ENCODE results near the gene IER5.
"Not testable (repeated sequence)": the region's sequence is repeated elsewhere in the genome, so short reads cannot be mapped to it uniquely, and the experiment has no call there.

Gene IER5

DNA sequence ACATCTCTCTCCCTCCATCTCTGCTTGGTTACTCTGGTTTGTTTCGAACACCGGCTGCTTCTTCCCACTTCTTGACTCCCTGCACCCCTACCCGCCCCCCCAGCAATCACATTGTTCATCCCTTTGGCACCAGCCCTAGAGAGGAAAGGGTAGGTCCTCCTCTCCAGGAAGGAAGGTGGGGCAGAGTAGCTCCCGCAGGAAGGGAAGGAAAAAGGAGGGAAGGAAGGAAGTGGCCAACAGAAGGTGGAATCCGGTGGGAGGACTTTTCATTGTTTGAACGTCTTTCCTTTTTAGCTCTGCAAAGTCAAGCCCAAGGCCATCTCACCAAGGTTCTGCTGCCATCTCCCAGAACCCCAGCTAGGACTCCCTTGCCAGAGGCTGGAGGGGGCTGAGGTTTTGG is 18.0 kb downstream of the IER5 start:
- TF ChIP-seq GATA1 (IDR thresholded peaks at IDR 0.05; ENCODE audit: low read depth, low read length): no peak
- TF ChIP-seq POLR2A (IDR thresholded peaks at IDR 0.05; ENCODE audit: low read length): no peak
- no peak for DNase-seq

DNA sequence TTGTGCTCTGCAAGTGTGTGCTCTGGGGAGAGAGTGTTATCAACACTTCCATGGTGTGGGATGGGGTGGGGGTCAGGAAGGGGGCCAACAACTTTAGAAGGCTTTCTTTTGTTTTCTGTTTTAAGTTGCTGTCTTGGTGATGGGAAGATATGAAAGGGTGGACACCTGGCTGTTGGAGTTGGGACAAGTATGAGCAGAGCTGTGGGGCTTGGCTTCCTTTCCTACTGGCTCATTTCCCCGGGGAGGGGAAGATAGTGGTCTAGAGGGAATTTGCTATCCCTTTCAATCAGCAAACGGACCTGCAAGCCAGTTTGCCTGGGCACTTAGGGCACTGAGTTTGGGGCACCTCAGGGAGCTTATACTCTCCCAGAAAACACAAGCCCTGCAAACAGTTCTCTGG is 19.2 kb downstream of the IER5 start:
- no peak for DNase-seq
- TF ChIP-seq GATA1 (IDR thresholded peaks at IDR 0.05; ENCODE audit: low read depth, low read length) (no peak), POLR2A (IDR thresholded peaks at IDR 0.05; ENCODE audit: low read length) (no peak)

DNA sequence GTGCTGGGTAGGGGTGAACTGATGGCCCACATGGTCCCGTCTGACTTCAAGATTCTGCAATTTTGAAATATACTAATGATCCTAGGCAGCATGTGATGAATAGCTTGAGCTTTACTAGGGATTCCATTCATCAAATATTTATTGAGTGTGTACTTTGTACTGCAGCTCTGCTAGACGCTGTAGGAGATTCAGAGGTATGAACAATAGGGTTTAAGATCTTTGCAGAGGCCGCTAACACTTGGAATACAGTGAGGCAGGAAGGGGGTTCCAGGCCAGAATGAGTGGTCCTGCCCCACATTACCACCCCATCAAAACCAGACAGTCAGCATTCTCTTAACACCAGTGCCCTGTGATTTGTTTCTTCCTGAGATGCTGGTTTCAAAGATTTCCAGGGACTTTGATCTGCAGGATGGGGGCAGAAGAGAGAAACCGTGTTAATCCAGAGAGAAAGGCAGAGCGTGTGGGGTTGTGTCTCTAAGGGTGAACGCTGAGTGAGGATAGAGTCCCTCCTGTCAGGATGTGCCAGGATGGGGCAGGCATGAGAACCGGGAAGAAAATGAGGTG is 19.9 kb downstream of the IER5 start:
- TF ChIP-seq POLR2A (IDR thresholded peaks at IDR 0.05; ENCODE audit: low read length): no peak
- TF ChIP-seq GATA1 (IDR thresholded peaks at IDR 0.05; ENCODE audit: low read depth, low read length): no peak
- no peak for DNase-seq

DNA sequence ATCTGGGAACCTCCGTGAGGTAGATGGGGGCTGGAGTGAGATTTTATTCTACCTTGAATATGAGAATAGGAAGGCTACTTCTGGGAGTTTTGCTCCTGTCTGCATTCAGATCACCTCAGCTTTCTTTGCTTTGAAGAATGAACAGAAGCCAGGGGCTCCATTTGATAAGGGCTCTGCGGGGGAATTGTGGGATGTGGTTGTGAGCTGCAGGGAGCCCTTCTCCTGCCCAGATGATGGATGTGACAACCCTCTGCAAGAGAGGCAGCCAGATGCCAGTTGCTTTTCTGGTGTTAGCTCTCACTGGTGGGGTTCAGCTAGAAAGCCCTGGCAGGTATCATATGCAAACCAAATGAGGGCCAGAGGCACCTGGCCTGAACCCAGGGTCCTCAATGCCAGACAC is 21.5 kb downstream of the IER5 start:
- no peak for TF ChIP-seq GATA1 (IDR thresholded peaks at IDR 0.05; ENCODE audit: low read depth, low read length)
- TF ChIP-seq POLR2A (IDR thresholded peaks at IDR 0.05; ENCODE audit: low read length): no peak
- no peak for DNase-seq

DNA sequence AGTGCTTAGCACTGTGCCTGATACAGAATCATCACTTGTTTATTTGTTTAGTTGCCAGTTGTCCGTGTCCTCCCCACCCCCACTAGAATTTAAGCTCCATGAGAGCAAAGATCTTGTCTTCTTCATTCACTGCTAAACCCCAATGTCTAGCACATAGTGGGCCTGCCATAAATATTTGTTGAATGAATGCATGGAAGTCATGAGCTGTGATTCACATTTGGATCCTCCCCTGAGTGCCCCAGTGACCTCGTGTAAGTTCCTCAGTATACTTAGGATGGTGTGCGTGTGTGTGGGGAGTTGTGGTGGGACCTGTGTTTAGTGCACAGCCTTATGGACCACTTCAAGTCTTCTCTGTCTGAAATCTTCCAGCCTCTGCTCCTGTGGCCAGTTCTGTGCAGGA is 23.1 kb downstream of the IER5 start:
- no peak for TF ChIP-seq GATA1 (IDR thresholded peaks at IDR 0.05; ENCODE audit: low read depth, low read length)
- no peak for TF ChIP-seq POLR2A (IDR thresholded peaks at IDR 0.05; ENCODE audit: low read length)
- DNase-seq: no peak

DNA sequence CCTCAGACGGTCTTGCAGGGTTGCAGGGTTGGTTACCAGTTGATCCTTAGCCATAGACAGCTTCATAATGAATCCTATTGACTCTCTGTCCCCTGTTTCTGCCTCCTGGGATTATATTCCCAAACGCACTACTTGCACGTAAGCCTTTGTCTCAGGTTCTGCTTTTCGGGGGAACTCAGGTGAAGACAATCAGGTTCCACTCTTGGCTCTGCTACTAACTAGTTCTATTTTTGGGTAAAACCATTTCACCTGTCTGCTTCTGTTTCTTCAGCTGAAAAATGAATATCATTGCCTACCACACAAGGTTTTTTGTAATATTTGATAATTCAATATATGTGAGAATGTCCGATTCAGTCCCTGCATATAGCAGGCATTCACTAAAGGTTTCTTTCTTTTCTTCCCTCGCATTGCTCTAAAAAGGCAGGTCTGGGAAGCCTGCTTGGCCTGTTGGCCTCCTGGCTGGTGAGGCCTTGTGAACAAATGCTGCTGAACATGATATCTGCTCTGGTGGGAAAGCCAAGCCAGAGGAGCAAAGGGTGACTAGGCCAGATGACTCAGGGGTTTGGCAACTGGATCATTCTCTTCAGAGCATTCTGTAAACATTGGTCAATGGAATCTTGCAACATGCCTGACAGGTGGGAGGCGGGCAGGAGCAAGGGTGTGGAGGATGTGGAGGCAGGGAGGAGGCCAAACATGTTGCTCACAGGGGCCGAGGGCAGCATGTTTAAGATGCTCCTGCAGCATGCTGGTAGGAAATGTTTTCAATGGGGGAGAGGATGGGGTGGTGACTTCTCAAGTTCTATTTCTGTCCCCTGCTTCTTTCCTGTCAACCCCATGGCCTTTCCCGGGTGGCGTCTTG is 23.8 kb downstream of the IER5 start:
- peak; percentile 49 to 79 for DNase-seq

DNA sequence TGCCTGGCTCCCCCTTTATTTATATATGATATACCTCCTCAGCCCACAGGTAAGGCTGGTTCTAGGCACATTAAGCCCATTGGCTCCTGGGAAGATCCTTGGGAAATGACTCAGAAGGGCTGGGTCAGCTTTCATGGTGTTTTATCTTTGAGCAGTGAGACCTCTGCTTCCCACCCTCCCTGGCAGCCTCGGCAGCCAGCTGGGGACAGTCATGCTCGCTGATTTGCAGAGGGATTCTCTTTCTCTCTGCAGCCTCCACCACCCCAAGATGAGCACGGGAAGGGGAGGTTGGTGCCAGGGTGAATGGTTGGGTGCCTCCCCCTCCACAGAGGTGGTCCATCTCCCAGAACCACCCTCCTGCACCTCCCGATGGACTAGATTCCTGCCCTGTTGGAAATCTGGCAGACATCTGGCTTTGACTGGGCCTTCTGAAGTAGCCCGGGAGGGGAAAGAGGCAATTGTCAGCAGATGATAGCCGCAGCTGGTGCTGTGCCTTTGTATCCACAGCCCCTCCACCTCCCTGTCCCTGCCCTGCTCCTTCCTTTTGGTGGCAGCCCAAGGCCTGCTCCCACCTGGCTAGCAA is 24.6 kb downstream of the IER5 start:
- no peak for TF ChIP-seq POLR2A (IDR thresholded peaks at IDR 0.05; ENCODE audit: low read length)
- no peak for TF ChIP-seq GATA1 (IDR thresholded peaks at IDR 0.05; ENCODE audit: low read depth, low read length)
- peak; percentile 31 to 67 for DNase-seq

More for the DNA sequence above, 23.8 kb downstream of the IER5 start:
- TF ChIP-seq POLR2A (IDR thresholded peaks at IDR 0.05; ENCODE audit: low read length) (no peak), GATA1 (IDR thresholded peaks at IDR 0.05; ENCODE audit: low read depth, low read length) (no peak)

DNA sequence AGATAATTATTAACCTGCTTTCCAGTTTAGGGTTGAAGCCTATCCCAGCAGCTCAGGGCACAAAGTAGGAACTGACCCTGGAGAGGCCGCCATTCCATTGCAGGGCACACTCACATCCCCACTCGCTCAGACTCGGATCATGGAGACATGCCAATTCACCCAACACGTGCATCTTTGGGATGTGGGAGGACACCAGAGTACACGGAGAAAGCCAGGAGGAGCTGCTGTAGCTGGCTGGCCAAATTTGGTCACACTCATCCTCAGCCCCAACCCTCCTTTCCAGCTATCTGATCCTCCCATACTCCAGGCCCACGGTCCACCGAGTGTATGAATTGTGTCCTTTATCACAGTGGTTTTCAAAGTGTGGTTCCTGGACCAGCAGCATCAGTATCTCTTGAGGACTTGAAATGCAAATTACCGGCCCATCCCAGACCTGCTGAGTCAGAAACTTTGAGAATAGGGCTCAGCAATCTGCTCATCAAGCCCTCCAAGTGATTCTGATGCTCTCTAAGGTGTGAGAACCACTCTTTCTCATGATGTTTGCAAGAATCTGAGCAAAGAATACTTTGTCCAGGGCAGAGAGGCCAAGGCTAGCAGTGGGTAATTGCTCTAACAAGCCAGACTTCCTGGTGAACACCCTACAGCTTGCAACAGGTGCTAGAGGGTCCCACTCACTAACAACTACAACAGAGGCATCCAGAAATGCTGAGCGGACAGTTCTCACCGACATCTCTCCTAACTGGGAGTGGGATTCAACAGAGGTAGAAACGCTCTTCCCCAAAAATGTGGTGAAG is 26.3 kb downstream of the IER5 start:
- no peak for DNase-seq
- TF ChIP-seq GATA1 (IDR thresholded peaks at IDR 0.05; ENCODE audit: low read depth, low read length): no peak
- no peak for TF ChIP-seq POLR2A (IDR thresholded peaks at IDR 0.05; ENCODE audit: low read length)

DNA sequence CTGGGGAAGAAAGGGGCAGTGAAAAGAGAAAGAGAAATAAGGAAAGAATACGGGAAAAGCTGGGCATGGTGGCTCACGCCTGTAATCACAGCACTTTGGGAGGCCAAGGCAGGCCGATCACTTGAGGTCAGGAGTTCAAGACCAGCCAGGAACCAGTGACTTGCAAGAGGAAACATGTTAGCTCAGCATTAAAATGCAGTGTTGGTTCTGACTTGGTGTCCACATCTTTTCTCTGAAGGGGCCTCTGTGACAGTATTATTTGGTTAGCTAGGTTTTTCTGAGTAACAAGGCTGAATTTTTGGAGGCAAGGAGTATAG is 26.8 kb downstream of the IER5 start:
- no peak for TF ChIP-seq POLR2A (IDR thresholded peaks at IDR 0.05; ENCODE audit: low read length)
- no peak for TF ChIP-seq GATA1 (IDR thresholded peaks at IDR 0.05; ENCODE audit: low read depth, low read length)
- no peak for DNase-seq

DNA sequence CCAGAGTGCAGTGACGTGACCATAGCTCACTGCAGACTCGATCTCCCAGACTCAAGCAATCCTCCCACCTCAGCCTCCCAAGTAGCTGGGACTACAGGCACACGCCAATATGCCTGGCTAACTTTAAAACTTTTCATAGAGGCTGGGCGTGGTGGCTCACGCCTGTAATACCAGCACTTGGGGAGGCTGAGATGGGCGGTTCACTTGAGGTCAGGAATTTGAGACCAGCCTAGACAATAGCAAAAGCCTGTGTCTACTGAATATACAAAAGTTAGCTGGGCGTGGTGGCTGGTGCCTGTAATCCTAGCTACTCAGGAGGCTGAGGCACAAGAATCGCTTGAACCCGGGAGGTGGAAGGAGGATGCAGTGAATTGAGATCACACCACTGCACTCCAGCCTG is 27.5 kb downstream of the IER5 start:
- DNase-seq: not testable (repeated sequence)

DNA sequence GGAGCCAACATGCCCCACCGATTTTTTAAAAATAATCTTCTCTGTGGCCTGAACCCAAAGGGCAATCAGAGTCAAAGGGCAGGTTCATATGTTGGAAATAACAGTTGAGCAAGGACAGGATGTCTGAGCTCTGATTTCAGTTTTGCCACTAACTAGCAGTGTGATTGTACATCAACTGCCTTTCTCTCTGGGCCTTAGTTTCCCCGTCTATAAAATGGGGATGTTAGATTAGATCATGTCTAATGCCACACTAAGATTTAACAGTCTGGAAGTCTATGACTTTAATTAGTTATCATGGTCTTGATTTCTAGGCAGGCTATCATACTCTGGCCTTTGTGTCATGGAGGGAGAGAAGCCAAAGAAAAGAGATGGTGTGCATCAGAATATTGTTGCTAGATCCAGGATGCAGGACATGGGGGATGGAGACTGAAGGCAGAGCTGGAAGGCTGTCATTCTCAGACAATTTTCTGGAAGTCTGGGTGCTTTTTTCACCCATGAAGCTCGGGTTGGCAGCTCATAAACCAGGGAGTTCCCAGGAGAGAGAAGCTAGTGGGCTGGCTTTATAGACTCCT is 28.4 kb downstream of the IER5 start:
- no peak for TF ChIP-seq POLR2A (IDR thresholded peaks at IDR 0.05; ENCODE audit: low read length)
- no peak for TF ChIP-seq GATA1 (IDR thresholded peaks at IDR 0.05; ENCODE audit: low read depth, low read length)
- DNase-seq: no peak

DNA sequence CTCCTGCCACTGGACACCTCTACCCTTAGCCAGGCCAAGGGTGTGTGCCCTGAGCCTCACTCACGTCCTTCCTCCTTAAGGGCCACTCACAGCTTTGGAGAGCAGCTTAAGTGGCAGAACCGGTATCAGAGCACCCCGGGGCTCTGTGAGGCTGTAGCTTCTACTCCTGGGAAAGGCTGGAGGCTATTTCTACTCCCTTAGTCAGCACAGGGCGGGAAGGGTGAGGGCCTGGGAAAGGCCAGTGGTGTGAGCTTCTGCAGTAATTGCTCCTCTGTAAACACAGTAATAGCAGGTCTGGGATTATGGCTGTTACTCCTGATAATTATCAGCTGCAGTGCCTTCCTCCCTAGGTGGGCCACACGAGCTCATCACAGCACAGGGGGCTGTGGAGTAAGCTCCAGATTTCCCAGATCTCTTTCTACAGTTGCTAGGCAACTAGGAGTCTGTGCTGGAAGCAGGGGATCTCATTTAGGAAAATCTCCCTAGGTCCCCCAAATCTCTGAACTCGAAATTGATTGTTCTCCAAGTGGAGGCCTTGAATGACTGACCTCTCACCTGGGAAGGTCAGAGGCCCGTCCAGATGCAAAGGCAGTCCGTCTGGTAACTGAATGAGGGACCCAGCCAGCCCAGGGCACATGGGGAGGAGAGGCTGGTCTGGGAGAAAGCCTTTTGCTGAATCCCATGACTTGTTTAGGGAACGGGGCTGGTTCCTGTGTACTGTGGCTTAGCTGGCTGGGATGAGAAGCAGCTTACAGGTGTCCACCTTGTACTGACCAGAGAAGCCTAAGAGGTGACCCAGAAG is 29.3 kb downstream of the IER5 start:
- DNase-seq: no peak
- TF ChIP-seq GATA1 (IDR thresholded peaks at IDR 0.05; ENCODE audit: low read depth, low read length) (no peak), POLR2A (IDR thresholded peaks at IDR 0.05; ENCODE audit: low read length) (no peak)
